GM18507 (cell line): ENCODE data around the gene AMIGO3.

ENCODE experiments used
- DNase-seq: peaks from one replicate; pipeline ENCODE4 v3.0.0; 2011; ENCODE audit warnings: low read depth; ENCODE audit not compliant: insufficient read length; ENCODE audit errors: extremely low spot score
- FAIRE-seq: peaks from 2 replicates; lab custom pipeline; 2011; peaks lifted over from hg19 to GRCh38; lab: Jason Lieb, UNC

Gene AMIGO3

GRCh38 chr3:49727154-49727923, 7.9 kb upstream of the AMIGO3 start:
- DNase-seq, result no peak
- no peak for FAIRE-seq

DNA sequence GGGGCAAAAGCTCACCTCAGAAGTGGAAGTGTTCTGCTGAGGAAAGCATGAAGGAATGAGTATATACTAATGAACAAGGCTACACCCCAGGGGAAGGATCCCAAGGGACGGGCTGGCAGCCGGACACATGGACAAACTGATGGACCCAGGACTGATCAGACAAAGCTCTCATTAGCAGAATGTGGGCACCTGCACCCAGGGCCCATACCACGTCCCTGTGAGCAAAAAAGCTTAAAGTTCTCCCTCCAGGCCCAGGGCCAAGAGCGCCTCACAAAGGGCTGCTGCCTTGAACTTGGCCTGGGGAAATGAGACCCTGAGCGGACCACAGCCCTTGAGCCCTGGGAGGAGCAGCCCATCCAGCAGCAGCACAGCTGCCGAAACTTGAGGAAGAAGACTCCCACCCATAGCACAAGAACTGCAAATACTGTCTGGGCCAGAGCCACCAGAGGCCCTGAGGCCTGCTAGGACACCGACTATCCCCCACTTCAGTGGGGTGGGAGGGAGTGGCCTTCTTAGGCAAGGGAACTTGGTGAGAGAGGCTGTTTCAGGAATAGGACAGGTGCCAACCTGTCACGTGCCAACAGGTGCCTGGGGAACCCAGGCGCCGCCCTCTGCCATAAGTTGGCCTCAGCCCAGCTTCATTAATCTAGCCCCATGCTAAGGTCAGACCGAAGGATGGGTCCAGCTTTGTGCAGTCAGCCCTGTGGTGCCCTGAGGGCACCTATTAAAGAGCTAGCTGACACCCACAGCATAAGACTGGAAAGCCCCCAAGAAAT, 6.6 kb upstream of the AMIGO3 start:
- DNase-seq, result no peak
- FAIRE-seq, result no peak

DNA sequence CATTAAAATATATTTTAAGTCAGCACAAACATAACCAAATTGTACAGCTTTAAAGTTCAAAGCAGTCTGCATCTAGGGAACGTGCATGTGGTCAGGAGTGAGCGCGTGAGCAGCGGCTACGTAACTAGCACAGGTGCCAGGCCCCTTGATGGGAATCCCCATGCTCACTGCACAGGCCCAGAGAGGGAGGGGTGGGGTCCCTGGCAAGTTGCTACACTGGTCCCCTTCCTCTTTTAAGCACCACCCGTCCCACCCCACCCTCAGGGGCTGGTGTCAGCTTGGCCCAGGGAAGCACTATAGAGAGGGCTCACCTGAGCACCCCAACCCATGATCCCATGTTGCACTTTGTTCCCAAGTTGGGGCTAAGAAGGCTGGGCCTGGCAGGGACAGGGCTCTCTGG, 5.1 kb upstream of the AMIGO3 start:
- FAIRE-seq (peak; percentile 71), DNase-seq (no peak)

DNA sequence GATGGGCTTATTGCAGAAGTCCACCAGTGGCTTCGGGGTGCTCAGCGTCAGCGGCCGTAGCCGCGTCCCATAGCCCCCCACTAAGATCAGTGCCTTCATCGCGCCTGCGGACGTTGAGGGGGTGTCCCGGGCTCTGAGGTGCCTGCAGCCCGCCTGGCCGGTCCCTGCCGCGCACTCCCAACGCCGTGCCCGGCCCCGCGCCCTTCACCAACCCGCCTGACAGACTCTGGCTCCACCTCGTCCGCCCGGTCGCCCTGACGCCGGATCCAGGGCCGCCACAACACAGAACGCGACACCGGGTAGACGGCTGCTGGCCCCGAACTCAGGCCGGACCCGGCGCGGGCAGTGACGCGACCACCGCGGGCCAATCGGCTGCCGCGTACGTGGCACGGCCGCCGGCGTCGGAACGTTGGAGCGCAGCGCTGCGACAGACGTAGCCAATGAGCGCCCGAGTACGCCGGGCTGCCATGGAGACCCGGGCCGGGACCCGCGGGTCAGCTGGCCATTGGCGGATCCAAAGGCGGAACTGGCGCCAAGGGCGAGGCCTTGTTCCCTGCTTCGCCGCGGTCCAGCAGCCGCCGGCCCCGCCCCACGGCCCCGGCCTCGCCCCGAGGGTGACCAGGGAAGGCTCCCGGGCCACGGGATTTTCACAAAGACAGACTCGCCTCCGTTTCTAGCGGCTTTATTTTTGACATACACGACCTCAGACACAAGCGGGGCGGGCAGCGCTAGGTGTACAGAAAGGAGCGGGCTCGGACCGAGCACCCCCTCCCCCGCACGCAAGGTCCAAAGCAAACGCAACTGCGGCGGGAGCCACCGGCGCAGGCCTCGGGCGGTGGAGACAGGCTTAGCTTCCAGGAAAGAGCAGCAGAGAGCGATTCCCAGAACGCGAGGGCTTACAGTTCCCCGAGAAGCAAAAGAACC, 4.4 kb upstream of the AMIGO3 start, which contains the start of gene GMPPB:
Gene GMPPB, minus strand, starts transcription at position 324 of the 924 bp plus-strand sequence. Its CDS starts 225 bp downstream, at position 99.
- DNase-seq (peak; percentile 98), FAIRE-seq (peak; percentile 96)

GRCh38 chr3:49723296-49723627, 3.8 kb upstream of the AMIGO3 start:
- DNase-seq (peak; percentile 37), FAIRE-seq (peak; percentile 73)

GRCh38 chr3:49722896-49723295, 3.4 kb upstream of the AMIGO3 start:
- FAIRE-seq (no peak), DNase-seq (no peak)

DNA sequence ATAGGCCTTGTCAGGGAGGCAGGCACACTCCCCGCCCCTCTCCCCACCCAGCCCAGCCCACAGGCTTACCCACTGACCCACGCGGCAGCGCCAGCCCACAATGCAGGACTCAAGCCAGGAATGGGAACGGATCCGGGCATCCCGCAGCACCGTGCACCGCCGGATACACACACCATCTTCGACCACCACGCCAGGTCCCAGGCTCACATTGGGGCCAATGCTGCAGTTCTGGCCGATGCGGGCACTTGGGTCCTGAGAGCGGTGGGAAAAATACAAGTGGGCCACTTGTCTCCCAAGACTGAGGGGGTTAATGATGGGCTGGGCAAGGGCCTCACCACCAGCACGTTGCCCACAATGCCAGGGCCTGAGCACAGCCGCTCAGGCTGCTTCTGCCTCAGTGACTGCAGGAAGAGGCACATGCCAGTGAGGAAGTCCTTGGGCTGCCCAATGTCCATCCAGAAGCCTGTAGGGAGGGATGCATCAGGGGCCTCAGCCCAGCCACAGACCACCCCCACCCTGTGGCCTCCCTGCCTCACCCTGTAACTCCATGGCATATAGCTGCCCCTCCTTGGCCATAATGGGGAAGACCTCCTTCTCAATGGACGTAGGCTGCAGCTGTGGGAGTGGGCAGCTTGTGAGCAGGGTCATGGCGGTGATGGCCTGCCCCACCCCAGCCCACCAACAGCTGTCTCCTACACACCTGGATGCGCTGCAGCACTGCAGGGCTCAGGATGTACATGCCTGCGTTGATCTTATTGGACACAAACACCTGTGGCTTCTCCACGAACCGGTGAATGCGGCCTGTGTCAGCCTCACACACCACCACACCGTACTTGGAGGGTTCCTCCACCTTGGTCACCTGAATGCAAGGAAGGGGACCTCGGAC, 2.7 kb upstream of the AMIGO3 start:
- FAIRE-seq, result no peak

DNA sequence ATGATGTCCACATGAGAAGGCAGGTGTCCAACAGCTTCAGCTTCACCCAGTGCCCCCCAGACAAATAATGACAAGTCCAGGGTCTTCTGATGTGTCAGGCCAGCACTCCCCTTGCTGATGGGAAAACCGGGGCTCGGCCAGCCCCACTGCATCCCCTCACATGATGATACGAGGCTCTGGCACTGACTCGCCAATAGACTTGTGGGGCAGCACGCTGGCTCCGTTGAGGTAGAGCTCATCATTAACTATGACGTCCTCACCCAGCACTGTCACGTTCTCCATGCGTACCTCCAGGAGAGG, 2.1 kb upstream of the AMIGO3 start:
- DNase-seq (no peak), FAIRE-seq (no peak)

More for the DNA sequence above, 2.7 kb upstream of the AMIGO3 start:
- DNase-seq, result no peak

- no peak for DNase-seq
- FAIRE-seq, result no peak
Observed at GRCh38 chr3:49720855-49721595, 1.5 kb upstream of the AMIGO3 start.

- DNase-seq (no peak), FAIRE-seq (no peak)
Observed at GRCh38 chr3:49718858-49719213, 648 bp downstream of the AMIGO3 start.

DNA sequence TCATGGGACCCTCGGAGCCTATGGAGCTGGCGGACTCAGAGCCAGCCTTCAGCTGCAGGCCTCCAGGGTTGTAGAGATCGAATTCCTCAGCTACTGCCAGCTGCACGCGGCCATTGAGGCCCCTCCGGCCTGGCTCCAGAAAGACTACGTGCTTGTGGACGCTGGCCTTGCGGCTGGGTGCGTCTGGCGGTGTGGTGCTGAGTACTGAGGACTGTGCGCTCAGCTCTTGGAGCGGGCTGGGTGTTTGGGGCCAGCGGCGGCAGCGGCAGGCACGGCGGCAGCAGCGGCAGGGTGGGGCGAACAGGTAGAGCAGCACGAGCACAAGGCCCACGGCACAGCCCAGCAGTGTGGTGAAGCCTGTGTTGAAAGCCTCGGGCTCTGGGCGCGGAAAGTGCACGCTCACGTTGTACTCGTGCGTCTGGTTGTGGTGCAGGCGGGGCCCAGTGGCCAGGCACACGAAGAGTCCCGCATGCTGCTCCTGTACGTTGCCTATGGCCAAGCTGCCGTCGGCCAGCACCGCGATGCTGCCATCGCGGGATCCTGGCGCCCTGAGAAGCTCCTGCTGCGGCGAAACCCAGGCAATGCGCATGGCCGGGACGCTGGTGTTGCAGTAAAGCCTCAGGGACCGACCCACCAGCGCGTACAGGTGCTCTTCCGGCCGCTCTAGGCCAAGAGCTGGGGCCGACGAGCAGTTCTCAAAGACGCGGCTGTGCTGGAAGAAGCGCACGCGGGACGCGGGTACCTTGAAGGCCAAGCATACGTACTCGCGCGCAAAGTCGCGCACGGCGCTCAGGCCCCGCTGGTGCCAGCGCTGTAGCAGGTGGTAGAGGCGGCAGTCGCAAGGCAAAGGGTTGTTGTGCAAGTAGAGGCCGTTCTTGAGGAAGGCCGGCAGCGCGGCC, 1.3 kb downstream of the AMIGO3 start:
- FAIRE-seq (no peak), DNase-seq (no peak)

DNA sequence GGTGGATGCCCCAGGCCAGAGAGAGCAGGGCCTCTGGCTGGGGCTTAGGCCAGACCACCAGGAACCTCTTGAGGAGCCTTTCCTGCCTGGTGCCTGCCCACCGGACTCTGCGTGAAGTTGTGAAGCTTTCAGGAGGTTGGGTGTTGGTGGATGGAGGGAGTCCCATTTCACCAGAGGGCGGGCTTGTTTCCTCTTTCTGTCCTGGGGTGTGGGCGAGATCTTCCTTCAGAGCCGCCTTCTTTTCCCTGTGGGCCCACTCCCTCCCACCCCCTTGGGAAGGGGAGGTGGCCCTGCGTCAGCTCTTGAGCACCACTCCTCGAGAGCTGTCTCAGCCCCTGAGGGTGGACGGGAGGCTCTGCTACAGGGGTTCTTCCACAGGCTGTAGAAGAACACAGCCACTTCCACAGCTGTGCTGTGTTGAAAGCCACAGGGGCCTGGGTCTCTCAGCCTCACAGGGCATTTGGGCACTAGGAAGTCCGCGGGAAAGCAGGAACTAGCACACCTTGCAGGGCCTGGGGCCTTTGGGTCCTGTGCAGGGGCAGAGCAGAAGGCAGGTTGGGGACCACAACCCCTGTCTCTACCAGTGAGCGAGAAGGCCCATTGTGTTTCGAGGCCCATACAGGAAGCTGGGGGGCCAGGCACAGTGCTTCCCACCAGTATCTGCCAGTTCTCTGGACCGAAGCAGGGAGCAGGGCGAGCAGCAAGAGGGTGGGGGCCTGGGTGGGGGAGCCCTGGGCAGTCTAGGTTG, 2.1 kb downstream of the AMIGO3 start:
- DNase-seq (no peak), FAIRE-seq (no peak)

DNA sequence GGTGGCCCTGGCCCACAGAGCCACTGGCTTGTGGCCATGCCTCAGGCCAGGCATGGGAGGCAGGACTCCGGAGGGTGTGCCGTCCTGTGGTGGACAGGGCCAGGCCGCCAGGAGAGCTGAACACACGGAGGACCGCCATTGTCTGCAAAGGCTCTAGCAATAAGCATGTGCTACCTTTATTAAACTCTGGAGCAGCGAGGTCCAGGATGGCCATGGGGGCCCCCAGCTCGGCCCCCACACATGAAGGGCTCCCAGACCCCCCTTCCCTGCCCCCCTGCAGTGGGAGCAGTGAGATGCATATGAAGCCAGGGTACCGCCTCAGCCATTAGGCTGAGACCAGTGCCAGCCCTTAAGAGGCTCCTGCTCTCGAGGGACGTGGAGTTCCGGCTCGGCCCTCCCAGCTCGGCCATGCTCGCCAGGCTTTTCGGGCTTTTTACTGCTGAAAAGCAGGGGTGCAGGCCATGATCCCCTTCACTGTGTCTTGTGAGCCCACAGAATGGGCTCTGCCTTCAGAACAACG, 2.7 kb downstream of the AMIGO3 start:
- FAIRE-seq (no peak), DNase-seq (no peak)

DNA sequence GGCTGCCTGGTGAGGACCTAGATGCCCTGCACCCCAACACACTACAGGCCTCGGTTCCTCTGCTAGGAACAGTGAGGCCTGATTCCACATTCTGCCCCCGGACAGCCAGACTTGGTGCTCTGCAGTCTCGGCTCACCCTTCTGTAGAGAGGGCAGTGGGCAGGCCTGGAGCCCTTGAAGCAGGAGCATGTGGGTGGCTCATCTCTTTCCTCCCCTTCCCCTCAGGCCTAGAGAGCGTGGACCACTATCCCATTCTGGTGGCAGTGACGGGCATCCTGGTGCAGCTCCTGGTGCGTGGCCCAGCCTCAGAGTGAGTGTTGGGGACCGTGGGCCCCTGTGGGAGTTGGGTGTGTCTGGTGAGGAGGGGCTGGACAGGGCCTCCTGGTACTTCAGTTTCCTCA, 3.3 kb downstream of the AMIGO3 start:
- FAIRE-seq (no peak), DNase-seq (no peak)

DNA sequence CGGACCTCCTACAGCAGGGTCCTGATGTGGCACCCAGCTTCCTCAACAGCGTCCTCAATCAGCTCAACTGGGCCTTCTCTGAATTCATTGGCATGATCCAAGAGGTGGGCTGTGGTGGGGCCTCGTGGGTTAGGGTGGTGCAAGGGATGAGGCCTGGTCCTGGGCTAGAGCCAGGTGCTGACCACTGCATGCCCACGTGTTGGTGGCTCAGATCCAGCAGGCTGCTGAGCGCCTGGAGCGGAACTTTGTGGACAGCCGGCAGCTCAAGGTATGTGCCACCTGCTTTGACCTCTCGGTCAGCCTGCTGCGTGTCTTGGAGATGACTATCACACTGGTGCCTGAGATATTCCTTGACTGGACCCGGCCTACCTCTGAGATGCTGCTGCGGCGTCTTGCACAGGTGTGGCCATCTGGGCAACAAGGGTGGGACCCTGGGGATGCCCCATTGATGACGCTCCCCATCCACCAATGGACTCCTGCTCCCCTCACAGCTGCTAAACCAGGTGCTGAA, 3.8 kb downstream of the AMIGO3 start:
- no peak for DNase-seq
- FAIRE-seq, result no peak

GRCh38 chr3:49714728-49715550, 4.5 kb downstream of the AMIGO3 start:
- no peak for DNase-seq
- FAIRE-seq, result no peak
